Upper lobe of right lung (tissue), 1 donor: ENCODE results near the gene HEY2. TPM values are rescaled to one million over a fixed set of nuclear protein-coding genes. Genes with fewer than 3 reads are reported as not detected.

Source experiments
- ATAC-seq: fragments of 200-7000 bp; cut with Tn5 transposase; one replicate; pipeline ENCODE4 v1.9.1; 2020; ENCODE audit warnings: mild to moderate bottlenecking, moderate library complexity
- DNase-seq: peaks from one replicate; pipeline ENCODE4 v3.0.0-alpha.2; 2020
- H3K27ac ChIP-seq: fragments of 200-600 bp; one replicate; pipeline ENCODE4 v1.8.0; 2022
- H3K27me3 ChIP-seq: fragments of 200-600 bp; one replicate; pipeline ENCODE4 v1.8.0; 2022; ENCODE audit warnings: mild to moderate bottlenecking
- H3K36me3 ChIP-seq: fragments of 200-600 bp; one replicate; pipeline ENCODE4 v1.8.0; 2022
- H3K4me1 ChIP-seq: fragments of 200-600 bp; one replicate; pipeline ENCODE4 v1.8.0; 2022
- H3K4me3 ChIP-seq: fragments of 200-600 bp; one replicate; pipeline ENCODE4 v1.8.0; 2022; ENCODE audit warnings: mild to moderate bottlenecking
- H3K9me3 ChIP-seq: fragments of 200-600 bp; one replicate; pipeline ENCODE4 v1.8.0; 2022
- intact Hi-C: fragments of 100-400 bp; cut with DNase I; formaldehyde crosslinking; loops from one replicate; pipeline ENCODE4 v1.11.0; 2022
- total RNA-seq: library from RNA; stranded (reverse); fragmentation: NEBNext Ultra II Directional; extraction: Animal tissue kit (Norgen Biotek cat#: 25700); gene quantifications from one replicate; pipeline ENCODE4 v1.2.1, GENCODE V29; 2021
- TF ChIP-seq, protein P1 (sequence below): fragments of 200-600 bp; IDR thresholded peaks from one replicate; pipeline ENCODE4 v1.8.0; 2022; ENCODE audit warnings: antibody characterized with exemption
- donor health status: DM: no; HTN: yes; CAD: no; lungs with severe emphysema.

Gene HEY2
- total RNA-seq, 1 donor from 2014 or later, result 2.2 TPM

DNA sequence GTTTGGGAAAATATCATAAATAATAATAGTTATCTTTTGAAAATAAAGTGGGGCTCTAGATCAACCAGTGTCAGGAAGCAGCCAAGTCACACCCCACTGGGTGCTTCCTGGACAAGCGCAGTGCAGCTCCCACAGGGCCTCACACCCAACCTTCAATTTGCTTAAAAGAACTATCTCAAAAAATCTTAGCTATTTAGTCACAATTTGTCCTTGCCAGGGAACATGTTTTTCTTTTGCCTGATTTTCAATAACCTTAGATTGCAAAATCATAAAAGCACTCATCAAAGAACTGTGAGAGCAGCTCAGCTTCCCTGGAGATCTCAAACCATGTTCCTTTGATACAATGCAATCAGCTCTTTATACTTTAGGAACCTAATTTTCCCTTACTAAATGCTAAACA is 39.7 kb downstream of the HEY2 start:
- no peaks in the 10 kb centered on the region for H3K9me3 ChIP-seq
- H3K4me3 ChIP-seq, result peak overlapping the region; percentile 92
- TF ChIP-seq, protein P1, sequence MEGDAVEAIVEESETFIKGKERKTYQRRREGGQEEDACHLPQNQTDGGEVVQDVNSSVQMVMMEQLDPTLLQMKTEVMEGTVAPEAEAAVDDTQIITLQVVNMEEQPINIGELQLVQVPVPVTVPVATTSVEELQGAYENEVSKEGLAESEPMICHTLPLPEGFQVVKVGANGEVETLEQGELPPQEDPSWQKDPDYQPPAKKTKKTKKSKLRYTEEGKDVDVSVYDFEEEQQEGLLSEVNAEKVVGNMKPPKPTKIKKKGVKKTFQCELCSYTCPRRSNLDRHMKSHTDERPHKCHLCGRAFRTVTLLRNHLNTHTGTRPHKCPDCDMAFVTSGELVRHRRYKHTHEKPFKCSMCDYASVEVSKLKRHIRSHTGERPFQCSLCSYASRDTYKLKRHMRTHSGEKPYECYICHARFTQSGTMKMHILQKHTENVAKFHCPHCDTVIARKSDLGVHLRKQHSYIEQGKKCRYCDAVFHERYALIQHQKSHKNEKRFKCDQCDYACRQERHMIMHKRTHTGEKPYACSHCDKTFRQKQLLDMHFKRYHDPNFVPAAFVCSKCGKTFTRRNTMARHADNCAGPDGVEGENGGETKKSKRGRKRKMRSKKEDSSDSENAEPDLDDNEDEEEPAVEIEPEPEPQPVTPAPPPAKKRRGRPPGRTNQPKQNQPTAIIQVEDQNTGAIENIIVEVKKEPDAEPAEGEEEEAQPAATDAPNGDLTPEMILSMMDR, result no peak
- H3K27me3 ChIP-seq, result no peaks in the 10 kb centered on the region
- DNase-seq (no peak), ATAC-seq (no peak)
- peak overlapping the region; percentile 96 for H3K27ac ChIP-seq
- intact Hi-C loops, result no loop called here
- no peaks in the 10 kb centered on the region for H3K36me3 ChIP-seq
- H3K4me1 ChIP-seq, result peaks cover 38% of the 10 kb centered on the region

DNA sequence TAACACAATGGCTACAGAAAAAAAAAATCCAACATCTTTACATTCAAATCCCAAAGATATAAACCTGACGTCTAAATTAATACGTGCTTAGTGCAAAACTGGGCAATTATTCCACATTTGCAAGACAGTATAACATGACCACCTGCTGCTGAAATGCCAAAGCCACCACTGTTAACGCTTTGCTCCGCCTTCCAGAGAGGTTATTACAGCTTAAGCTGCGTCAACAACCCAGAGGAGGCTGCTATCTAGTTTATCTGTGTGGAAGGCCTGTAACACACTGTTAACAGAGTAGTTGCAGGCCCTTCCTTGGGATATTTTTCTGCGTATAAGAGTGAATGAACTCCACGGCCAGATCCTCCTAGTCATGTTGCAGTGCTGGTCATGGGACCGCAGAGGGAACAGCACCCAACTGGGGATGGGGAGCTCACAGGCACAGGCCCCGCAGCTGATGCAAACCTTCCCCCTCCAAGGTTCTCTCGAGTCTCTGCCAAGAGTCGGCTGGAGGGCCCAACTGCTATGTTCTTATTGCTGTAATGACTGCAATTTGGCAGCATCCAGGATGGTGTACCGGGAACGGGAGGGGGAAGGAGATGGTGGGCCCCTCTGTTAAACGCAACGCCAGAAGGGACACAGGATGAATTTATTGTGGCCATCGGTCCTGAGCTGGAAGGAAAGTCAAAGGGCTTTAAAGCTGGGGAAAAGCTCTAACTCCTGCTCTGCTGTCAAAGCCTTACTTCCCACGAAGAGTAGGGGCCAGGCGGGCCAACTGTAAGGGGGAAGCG is 40.3 kb downstream of the HEY2 start:
- Histone ChIP-seq H3K36me3 (no peaks in the 10 kb centered on the region), H3K9me3 (no peaks in the 10 kb centered on the region), H3K4me1 (peaks cover 44% of the 10 kb centered on the region), H3K27me3 (no peaks in the 10 kb centered on the region), H3K4me3 (peak overlapping the region; percentile 92), H3K27ac (peak overlapping the region; percentile 96)
- ATAC-seq (peak; percentile 38), DNase-seq (peak; percentile 74)
- intact Hi-C loops, result loop anchor here (10.0 kb wide), 1 partner anchor 165 kb away; the partner anchor contains the start of gene HINT3
- TF ChIP-seq, protein P1, result no peak

DNA sequence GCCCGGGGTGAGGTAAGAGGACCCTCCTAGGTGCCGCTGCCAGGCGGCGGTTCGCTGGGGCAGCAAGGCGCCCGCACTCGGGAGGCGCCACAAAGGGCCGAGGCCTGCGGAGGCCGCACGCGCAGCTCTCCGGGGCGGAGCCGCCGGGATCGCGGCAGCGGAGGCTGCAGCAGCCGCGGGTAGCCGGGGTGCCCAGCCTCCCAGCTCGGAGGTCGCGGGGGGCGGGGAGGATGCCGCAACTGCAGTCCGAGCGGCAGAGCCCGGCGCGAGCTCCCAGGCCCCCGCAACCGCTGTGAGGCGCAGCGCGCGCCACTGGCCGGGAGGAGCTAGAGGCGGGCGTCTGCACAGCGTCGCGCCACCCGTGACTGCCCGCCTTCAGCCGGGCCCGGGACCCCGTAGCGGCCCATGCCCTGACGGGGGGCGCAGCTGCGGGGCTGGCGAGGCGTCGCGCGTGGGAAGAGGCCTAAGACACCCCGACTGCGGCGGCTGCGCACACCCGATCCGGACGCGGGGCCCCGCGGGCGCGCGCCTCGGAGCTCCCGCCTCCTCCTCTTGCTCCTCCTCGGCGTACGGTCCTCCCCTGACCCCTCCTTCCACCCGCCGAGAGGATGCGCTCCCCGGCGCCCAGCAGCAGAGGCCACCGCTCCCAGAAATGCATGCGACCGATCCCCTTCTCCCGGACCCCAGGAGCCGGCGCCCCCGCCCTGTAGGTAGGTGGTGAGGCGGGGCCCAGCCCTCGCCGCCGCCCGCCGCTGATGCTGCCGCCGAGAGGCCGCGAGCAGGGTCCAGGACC is 41.1 kb downstream of the HEY2 start, which contains the start of gene NCOA7:
TSS of gene NCOA7 (plus strand) at position 603 of the 793 bp plus-strand sequence. CDS start 24,395 bp downstream, outside the sequence.
- Histone ChIP-seq H3K27ac (peak within 1 kb of the TSS; percentile 96), H3K4me1 (peaks cover 47% of the 10 kb centered on the region), H3K36me3 (no peaks in the 10 kb centered on the region), H3K9me3 (no peaks in the 10 kb centered on the region), H3K27me3 (no peaks in the 10 kb centered on the region), H3K4me3 (peak within 1 kb of the TSS; percentile 92)
- intact Hi-C loops, result loop anchor here (10.0 kb wide), 1 partner anchor 164 kb away; the partner anchor contains the start of gene HINT3
- peak; percentile 92 for DNase-seq
- peak; percentile 95 for ATAC-seq
- TF ChIP-seq, protein P1, result no peak

DNA sequence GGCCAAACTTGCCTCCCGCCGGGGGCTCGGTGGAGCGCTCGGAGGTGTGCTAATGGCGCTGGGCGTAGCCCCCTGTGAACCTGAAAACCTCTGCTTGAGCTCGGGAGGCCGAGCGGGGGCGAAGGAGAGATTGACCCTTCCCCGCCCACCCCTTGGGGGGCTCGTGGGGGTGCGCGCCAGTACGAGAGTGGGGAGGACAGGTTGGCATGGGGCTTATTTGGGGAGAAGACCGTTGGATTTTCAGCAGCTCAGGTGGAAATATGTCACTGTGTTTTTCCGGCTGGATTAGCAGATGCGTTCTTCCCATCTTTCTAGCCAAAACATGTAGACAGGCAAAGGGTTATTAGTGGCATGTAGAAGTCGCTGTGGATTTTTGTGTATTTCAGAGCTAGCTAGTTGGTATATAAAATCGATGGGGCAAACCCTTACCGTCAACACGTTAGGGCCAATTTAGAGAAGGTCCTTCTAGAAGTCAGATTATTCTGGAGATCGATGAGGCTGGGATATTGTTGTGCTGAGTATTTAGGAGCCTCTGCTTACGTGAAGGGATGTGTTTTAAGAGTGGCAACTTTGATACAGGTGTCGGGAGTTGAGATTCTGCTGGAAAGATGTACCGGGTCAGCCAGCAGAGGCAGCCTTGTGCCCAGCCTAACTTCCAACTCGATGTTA is 41.9 kb downstream of the HEY2 start:
- ATAC-seq, result peak; percentile 55
- no peaks in the 10 kb centered on the region for H3K27me3 ChIP-seq
- peak overlapping the region; percentile 92 for H3K4me3 ChIP-seq
- H3K36me3 ChIP-seq, result no peaks in the 10 kb centered on the region
- H3K27ac ChIP-seq, result peak overlapping the region; percentile 96
- intact Hi-C loops, result loop anchor here (10.0 kb wide), 1 partner anchor 164 kb away; the partner anchor contains the start of gene HINT3
- no peak for DNase-seq
- no peaks in the 10 kb centered on the region for H3K9me3 ChIP-seq
- peaks cover 47% of the 10 kb centered on the region for H3K4me1 ChIP-seq
- TF ChIP-seq, protein P1, result peak; percentile 60

DNA sequence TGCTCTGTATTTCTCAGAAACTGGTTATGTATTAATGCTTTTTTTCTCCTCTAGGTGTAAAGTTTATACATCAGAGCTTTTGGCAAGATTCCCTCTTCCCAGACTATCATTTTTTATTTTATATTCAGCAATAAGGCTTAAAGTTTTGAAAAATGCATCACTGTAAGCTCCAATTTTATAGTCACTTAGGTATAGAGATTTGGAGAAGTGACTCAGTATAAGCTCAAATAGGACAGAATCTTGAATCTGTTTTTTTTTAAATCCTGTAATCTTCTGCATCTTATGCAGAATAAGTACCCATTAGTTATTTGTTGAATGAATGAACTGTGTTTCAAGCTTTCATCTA is 42.4 kb downstream of the HEY2 start:
- no peak for DNase-seq
- TF ChIP-seq, protein P1, result no peak
- ATAC-seq, result no peak
- Histone ChIP-seq H3K36me3 (no peaks in the 10 kb centered on the region), H3K27me3 (no peaks in the 10 kb centered on the region), H3K9me3 (no peaks in the 10 kb centered on the region), H3K27ac (peak overlapping the region; percentile 96), H3K4me1 (peaks cover 47% of the 10 kb centered on the region), H3K4me3 (peak overlapping the region; percentile 92)
- intact Hi-C loops, result loop anchor here (10.0 kb wide), 1 partner anchor 163 kb away; the partner anchor contains the start of gene HINT3
